Muscle of back (tissue), 11 donors: ENCODE data around the gene HOXA3. TPM values are rescaled to one million over a fixed set of nuclear protein-coding genes. Genes with fewer than 3 reads are reported as not detected.

Experiments used
- DNase-seq, 3 donors: peaks; one replicate each; pipeline versions ENCODE4 v3.0.0 to v3.0.0-alpha.2; 2013
- polyA plus RNA-seq, 10 donors: library from polyadenylated mRNA; unstranded; fragments of 120-200 nt; gene quantifications; one replicate each; pipeline ENCODE4 v1.2.1, GENCODE V29; 2013; ENCODE audit not compliant: insufficient read length in 10 of 10

Gene HOXA3
- polyA plus RNA-seq, 10 donors: 7.1 to 20.2 (median 13.8) TPM

DNA sequence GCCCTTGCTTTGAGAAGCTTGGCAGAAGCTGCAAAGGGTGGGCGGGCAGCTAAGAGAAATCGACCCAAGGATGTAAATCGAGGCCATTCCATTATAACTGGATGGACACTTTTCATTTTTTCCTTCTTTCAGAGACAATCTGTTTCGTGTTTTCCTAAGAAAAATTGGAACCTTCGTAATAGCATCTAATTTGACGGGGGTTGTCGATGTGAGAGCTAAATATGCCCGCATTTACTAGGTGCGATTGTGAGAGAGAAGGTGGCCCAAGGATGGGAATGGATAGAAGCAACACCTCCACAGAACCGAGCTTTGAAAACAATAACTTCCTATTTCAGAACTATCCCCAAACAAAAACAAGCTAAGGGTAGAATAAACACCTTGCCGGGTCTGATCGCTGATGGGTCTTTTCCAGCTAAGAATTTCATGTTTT is 21.0 kb downstream of the HOXA3 start:
- DNase-seq: no peak

DNA sequence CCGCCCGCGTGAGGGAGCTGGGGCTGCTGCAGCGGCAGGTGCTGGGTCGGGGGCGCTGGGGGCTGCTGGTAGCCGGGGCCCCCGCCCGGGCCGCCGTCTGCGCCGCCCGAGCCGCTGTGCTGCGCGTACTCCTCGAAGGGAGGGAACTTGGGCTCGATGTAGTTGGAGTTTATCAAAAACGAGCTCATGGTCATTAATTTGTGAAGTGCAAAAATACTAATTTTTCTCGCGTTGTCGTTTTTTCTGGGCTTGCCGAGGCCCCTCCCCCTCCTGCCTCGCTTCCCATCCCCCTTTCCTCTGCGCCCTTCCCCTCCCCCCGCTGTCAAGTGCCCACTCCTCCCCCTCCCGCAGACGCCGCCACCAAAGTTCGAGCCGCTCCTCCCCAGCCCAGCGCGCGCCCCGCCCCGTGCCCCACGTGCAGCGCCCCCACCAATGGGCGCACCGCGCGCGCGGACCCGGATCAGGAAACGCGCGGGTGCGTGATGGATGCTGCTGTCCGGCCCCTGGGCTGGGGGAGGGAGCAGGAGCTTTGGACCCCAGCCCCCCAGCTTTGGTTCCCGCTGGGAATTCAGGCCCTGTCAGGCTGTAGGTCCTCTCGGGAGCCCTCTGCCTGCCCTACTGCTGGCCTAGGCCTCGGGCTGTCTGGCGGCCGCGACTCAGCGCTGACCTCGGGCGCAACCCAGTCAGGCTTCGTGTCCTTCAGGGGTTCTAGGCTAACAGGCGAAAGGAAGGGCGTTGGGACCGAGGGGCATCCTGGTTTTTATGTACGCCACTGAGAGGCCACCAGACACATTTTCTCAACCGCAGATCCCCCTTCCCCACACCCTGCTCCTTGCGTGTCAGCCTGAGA is 21.6 kb downstream of the HOXA3 start, which contains the start of gene HOXA4:
Gene HOXA4 (minus strand): TSS at position 218 of the 850 bp plus-strand sequence. CDS start 24 bp downstream, at position 194.
- peak; percentile 92 to 97 (median 94) for DNase-seq

DNA sequence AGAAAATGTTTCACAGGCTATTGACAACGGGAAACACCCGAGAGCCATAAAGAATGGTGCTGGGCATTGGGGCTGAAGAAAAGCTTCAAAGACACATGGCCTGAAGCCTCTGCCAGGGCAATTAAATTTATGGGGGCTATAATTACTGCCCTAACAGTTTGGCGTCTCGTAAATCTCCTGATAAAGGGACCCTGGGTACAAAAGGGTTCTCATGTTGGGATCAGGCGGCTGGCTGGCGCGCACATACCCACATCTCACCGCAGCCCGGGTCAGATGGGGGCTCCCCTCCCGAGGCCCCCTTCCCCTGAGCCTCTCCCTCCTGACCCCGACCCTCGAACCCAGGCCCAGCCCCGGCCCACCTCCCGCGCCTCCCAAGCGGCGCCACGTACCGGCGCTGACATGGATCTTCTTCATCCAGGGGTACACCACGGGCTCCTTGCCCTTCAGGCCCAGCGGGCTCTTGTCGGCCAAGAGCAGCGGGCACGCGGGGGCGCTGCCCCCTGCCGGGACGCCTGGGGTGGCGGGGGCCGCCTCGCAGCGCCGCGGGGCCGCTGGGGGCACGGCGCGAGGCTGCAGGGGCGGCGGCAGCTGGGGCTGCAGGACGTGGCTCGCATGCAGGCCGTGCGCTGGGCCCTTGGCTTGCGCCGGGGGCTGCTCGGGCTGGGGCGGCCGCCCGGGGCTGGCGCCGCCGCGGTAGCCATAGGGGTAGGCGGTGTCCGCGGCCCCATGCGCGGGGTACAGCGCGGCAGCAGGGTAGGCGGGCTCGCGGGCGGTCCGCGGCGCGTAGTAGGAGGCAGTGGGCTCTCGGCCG is 22.4 kb downstream of the HOXA3 start:
- peak in 2 of 3 donors; percentile 34 to 44 for DNase-seq

DNA sequence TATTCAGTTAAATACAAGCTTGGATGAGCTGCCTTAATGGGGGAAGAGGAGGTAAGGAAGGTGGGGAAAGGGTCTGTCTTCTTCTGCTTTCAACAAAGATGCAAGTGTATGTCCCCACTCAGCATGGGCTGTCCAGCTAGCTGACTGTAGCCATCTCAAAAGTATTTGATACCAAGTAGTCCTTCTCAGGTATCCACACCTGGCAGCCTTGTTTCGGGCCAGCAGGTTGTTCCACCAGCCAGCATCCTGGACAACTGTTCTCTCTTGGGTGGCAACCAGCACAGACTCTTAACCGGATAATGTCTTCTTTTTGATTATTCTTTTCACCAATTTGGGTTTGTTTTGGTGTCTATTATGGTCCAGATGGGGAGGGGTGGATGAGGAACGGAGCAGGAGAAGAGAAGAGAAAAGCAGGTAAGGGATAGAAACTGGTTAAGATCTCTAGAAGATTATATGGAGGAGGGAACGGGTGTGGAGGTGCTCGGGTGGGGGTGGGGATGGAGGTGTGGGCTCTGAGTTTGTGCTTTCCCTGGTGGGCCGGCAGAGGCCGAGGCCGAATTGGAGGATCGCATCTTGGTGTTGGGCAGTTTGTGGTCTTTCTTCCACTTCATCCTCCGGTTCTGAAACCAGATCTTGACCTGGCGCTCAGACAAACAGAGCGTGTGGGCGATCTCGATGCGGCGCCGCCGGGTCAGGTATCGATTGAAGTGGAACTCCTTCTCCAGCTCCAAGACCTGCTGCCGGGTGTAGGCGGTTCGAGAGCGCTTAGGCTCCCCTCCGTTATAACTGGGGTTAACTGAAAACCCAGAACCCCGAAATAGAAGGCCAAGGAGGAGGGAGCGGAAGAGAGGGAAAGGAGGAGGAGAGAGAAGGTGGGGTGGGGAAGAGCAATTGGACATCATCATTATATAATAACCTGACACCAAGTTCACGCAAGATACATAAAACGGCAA is 23.3 kb downstream of the HOXA3 start:
- DNase-seq: no peak

DNA sequence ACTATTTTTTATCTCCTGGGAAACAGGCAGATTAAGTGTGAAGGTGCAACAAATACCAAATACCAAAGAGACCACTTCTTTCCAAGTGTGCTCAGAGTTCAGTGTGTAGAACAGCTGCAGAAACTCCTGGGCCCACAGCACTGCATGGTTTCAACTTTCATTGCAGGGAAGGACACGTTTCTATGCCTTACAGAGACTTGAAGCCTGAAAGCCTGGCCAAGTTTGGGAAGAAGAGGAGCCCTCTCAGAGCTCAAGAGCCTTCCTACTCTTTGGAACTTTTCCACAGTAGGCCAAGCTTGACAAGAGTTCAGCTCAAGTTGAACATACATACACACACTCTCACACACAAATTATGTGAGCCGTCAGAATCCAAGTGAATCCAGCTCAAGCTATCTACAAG is 24.3 kb downstream of the HOXA3 start:
- DNase-seq: peak in 2 of 3 donors; percentile 82 to 90

DNA sequence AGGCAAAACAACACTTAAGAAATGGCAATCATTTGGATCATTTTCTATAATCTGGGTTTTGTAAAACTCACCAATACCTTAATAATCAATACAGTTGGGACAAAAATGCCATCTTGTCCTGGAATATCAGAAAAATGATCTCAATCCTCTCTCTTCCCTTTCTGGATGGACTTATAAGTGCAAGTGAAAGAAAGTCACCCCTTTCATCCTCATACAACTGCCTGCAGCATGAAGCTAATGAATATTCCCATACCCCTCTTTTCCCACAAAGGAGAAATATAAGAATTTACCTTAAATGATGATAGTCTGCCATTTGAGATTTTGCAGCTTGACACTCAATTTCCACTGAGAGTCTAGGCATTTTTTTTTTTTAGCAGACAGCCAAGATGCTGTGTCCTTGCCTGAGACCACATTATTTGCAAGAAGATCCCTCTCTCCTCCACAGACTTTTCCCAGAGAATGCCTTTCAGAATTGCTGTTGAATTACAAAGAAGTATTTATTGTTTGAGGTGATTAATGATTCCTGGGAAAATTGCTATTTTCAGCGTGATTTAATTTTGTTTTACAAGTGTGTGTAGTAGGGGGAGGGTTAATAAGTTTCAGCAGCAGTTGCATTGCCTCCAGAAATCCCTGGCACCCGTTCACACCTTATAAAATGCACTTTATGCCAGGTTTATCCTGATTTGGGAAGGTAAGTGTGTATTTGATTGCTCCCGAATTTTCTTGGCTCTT is 25.6 kb downstream of the HOXA3 start:
- no peak for DNase-seq

DNA sequence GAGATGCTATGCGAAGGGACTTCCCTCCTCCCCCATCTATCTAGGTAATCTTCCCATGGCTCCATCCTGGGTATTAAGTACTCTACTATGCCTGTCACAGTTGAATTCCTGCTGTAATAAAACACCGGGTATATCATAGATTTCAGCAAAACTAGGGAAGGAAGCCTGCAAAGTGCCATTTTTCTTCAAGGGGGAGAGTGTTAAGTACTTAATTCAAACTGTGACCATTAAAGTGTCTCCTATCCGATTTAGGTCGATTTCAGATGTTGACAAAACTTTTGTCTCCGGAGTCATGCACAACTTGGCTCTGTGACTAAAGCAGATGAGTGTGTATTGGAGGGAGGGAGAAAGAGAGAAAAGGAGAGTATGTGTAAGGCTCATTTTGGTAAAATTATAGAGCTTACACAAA is 26.4 kb downstream of the HOXA3 start:
- no peak for DNase-seq

DNA sequence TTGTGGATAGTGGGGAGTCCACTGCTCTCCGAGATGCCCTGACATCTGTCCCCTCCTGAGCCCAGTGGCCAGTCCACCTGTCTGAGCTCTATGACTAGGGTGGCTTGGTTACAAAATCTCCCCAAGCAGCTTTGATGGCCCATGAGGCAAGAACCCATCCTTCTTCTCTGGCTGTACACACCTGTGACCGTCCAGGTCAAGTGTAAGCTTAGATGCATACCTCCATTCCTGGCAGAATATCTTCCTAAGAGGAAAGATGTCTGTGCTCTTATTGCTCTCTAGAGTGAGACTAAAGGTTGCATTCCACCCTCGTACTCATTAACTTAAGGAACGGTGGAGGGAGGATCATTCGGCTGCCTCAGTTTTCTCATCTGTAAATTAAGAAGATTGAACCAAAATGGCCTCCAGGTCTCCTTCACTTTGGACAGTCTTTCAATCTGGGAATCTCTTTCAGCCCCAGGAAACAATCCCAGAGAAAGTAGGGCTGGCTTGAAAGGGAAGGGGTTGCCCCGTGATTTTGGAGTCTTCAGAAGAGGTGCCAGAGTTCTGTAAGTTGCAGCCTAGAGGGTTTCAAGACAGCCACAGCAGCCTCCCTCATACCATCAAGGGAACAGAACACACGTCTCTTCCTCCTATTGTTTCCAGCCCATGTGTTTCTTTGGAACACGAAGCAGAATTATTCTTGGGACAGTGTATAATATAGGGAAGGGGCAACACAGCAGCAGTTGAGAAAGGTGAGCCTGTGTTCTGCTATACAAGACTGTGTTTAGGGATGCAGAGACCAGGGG is 27.3 kb downstream of the HOXA3 start:
- no peak for DNase-seq

DNA sequence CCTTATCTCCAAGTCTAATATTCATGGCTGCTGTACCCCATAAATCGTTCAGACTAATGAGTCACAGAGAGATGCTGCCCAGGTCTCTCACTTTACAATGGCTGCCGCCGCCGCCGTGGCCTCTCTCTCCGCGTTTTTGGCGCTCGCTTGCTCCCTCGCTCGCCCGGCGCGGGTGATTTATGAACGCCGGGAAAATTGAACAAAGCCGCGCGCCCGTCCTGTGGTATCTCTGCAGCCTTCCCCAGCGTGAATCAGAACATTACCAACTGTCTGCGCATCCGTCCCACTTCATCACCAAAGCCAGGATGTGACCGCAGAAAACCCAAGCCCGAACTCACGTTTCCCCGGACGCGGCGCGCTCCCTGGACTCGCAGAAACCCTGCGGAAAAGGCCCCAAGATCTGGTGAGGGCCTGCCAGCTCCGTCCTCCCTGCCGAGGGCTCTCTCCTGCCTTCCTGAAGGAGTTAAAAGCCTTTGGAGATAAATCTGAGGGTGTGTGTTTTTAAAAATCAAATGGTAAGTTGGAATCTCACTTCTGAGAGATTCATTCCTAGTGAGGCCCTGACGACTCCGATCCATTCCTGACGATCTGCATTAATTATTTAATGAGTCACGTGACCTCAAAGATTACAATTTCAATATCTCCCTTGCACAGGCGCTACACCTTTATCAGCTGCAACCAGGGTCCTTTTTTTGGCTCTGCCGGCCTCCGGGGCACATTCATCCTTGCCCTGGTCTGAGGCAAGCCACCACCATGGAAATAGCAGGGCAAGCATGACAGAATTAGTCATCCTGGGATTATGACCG is 28.1 kb downstream of the HOXA3 start:
- peak in 1 of 3 donors; percentile 61 for DNase-seq

DNA sequence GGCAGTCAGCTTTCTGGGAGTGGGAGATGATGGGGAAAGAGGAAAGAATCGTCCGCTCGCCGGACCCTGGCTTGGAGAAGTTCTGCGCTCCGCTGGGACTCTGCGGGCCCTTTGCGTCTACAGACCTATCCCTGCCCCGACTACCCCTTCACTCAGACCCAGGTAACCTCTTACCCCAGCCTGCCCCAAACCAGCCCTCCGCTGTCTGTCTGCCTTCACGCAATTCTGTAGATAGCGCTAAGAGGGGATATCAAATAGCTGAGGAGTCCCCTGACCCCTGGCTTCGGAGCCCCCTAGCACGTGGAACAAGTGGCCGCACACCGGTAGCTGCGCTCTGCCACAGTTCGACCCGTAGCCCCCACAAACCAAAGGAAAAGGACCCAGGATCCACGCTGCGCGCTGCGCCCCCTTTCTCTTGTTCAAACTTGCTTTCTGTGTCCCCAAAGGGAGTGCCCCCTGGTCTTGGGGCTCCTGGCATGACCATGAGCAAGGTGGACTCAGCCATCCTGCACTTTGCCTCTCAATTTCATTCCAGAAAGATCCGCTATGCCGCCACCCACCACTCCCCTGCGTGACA is 28.8 kb downstream of the HOXA3 start:
- no peak for DNase-seq

DNA sequence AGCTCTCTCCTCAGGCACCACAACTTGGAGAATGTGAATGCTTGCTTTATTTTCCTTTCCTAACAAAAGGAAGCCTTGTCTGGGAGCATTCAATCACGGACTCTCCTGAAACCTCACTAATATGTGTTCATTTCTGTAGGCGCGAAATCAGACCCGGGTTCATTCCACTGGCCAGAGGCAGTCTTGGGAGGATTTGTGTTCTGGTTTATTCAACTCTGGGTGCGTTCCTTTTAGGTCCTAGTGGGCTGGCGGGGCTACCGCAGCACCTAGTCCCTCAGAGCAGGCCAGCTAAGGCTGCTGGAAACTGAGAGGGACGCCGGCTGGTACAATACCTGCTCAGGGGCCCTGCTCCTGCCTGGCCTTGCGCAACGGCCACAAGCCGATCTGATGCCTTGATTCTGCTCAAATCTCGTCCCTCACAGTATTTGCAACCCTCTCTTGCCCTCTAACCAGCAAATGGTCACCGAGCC is 29.3 kb downstream of the HOXA3 start:
- DNase-seq: peak in 1 of 3 donors; percentile 47

DNA sequence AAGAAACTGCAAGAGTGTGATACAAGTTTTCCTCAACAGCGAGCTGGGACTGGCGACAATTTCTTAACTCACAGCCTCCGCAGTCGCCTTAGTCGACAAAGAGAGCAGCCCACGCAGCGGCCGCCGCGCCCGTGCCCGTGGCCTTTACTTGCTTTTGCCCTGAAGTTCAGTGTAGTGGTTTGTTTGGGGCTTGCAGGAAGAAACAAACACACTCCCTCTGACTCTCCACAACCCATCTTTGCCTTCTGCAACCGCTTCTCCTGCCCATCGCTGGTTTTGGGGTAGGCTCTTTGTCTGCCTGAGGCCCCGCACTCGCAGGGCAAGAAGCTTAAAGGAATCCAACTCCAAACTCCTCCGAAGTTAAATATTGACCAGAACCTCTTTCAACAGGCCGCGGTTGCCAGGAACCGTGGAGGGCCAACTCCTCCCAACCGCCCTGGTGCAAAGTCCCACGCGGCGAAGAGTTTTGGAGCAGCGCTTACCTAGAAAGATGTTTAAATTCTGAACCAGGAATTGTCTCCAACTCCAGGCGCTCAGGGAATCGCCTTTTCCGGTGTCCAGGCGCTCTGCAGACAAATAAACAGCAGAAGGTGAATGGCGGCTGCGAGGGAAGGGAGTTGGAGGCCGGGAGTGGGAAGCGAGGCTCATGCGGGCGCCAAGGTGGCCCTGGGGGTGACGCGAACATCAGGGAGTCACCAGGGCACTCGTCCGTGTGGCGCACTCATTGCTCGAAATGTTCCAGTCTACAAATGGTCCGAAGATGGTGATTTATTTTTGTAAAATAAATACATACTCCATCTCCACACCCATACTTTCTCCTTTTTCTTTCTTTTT is 30.1 kb downstream of the HOXA3 start:
- peak in 1 of 3 donors; percentile 65 for DNase-seq

DNA sequence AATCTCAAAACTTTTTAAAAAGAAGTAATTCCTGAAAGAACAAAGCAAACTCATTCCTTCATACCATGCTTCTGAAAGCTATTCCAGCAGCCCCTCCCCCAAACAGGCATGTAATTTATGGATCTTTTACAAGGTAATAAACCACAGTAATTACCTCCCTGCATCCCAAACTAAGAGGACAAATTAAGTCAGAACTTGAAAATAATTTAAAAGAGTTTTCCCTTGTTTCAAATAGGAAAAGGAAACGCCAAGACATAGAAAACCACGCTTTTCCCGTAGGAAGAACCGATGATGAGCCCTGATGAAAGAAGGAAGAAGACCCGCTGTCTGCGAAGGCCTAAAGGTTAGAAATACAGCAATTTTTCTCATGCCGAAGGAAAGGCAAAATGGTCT is 30.7 kb downstream of the HOXA3 start:
- DNase-seq: no peak

DNA sequence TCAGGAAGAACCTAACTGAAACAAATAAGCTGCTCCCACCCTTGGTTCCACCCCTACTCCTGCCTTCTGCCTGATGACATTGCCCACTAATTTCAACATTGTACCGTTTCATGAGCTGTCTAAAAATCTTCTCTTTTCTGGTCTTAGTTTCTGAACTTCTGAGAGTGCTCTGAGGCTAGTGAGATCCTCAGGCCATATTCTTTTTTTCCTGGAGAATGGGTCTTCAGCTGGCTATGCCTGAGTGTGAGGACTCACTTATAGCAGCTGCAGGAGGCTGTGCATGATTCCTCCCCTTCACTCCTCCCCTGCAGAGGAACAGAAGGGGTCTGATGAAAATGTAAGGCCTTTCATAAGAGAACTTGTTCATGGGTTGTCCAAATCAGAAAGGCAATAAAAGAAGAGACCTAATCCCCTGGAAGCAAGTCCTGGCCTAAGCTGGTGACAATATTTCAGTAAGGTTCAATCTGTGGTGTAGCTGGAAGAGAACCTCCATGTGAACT is 32.9 kb downstream of the HOXA3 start:
- no peak for DNase-seq

DNA sequence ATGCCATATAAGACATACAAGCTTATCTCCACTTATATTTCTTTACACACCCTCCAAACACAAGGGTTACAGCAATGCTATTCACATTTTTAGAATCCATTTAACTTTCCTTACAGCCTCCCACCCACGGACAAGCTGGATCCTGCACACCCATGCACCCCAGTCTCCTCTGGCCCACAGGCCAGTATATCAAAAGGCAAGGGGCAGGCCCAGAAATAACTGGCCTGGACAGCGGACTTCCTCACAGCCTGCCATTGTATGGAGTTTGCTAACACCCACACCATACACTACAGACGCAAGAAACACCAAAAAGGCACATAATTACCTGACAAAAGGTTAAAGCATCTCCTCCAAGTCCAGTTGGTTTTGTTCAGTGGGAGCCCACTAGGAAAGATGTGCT is 33.8 kb downstream of the HOXA3 start:
- no peak for DNase-seq

DNA sequence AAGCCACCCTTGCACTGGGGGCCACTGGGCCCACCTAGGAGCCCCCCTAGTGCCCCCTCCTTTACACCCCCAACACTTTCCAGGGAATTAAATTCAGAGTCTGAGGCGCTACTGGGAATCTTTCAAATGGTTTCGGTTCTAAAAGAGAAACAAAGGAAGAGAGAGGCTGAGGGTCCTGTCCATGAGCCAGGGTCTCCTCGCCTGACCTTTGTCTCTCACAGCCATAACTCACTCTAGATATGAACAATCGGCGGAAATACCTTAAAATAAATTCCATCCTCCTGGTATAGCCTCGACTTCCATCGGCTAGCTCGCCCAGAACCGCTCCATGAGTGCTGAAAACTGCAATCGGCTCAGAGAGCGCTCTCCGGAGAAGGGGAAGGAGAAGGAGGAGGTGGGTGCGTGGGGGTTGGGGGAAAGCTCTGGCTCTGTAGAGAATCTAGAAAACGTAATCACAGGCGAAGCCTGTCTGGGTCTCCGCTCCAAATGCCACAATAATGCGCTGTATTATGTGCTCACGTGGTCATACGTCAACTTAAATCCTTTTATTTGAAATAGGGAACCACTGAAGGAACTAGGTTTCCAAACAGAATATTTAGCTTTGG is 34.4 kb downstream of the HOXA3 start:
- DNase-seq: peak in 1 of 3 donors; percentile 36
